GM23338 (cell line): ENCODE data around the gene B4GALT7.

Source experiments
- CREB1 ChIP-seq: fragments of 250-450 bp; sonication (Bioruptor Pico); IDR thresholded peaks from 2 replicates; pipeline ENCODE4 v1.5.0; 2020; ENCODE audit warnings: low read depth, mild to moderate bottlenecking, moderate library complexity
- ETS1 ChIP-seq: IDR thresholded peaks from 2 replicates; pipeline ENCODE4 v1.6.1; 2016; ENCODE audit warnings: antibody characterized with exemption
- EZH2 ChIP-seq: fragments of 200-600 bp; sonication (generic); IDR thresholded peaks from one replicate; pipeline ENCODE4 v1.8.0; 2017; ENCODE audit warnings: antibody characterized with exemption, mild to moderate bottlenecking, low read depth; ENCODE audit not compliant: unreplicated experiment
- EZH2phosphoT487 ChIP-seq: fragments of 200-600 bp; sonication (generic); IDR thresholded peaks from one replicate; pipeline ENCODE4 v1.8.1; 2018; ENCODE audit warnings: antibody characterized with exemption; ENCODE audit not compliant: unreplicated experiment
- JUNB ChIP-seq: IDR thresholded peaks from one replicate; pipeline ENCODE4 v1.6.1; 2016; ENCODE audit warnings: antibody characterized with exemption; ENCODE audit not compliant: unreplicated experiment
- NANOG ChIP-seq: IDR thresholded peaks from 2 replicates; pipeline ENCODE4 v1.6.1; 2016; ENCODE audit warnings: antibody characterized with exemption, borderline replicate concordance
- POLR2AphosphoS5 ChIP-seq: IDR thresholded peaks from 2 replicates; pipeline ENCODE4 v1.6.1; 2016; ENCODE audit warnings: antibody characterized with exemption, low read depth
- REST ChIP-seq: IDR thresholded peaks from one replicate; pipeline ENCODE4 v1.6.1; 2018; ENCODE audit warnings: antibody characterized with exemption; ENCODE audit not compliant: unreplicated experiment
- STAT1 ChIP-seq: IDR thresholded peaks from one replicate; pipeline ENCODE4 v1.6.1; 2016; ENCODE audit warnings: antibody characterized with exemption; ENCODE audit not compliant: unreplicated experiment
- ZNF114 ChIP-seq: fragments of 250-450 bp; sonication (Bioruptor Pico); IDR thresholded peaks from 2 replicates; pipeline ENCODE4 v1.5.0; 2020; ENCODE audit warnings: mild to moderate bottlenecking, moderate library complexity
- ZNF331 ChIP-seq: fragments of 250-450 bp; sonication (Bioruptor Pico); IDR thresholded peaks from 2 replicates; pipeline ENCODE4 v1.5.0; 2020; ENCODE audit warnings: low read depth, mild to moderate bottlenecking, moderate library complexity
- ZNF462 ChIP-seq: fragments of 250-450 bp; sonication (Bioruptor Pico); IDR thresholded peaks from 2 replicates; pipeline ENCODE4 v1.5.0; 2020; ENCODE audit warnings: mild to moderate bottlenecking, moderate library complexity
- TF ChIP-seq, protein P1 (sequence below), 2 experiments: fragments of 200-600 bp in 1 of 2; sonication (generic) in 1 of 2; conservative IDR thresholded peaks; 2 replicates each; pipeline versions ENCODE4 v1.5.1 to v1.6.1; 2016 to 2017; ENCODE audit warnings: antibody characterized with exemption in 2 of 2, low read depth in 2 of 2, mild to moderate bottlenecking in 2 of 2, moderate library complexity in 1 of 2

- TF ChIP-seq, protein P1, sequence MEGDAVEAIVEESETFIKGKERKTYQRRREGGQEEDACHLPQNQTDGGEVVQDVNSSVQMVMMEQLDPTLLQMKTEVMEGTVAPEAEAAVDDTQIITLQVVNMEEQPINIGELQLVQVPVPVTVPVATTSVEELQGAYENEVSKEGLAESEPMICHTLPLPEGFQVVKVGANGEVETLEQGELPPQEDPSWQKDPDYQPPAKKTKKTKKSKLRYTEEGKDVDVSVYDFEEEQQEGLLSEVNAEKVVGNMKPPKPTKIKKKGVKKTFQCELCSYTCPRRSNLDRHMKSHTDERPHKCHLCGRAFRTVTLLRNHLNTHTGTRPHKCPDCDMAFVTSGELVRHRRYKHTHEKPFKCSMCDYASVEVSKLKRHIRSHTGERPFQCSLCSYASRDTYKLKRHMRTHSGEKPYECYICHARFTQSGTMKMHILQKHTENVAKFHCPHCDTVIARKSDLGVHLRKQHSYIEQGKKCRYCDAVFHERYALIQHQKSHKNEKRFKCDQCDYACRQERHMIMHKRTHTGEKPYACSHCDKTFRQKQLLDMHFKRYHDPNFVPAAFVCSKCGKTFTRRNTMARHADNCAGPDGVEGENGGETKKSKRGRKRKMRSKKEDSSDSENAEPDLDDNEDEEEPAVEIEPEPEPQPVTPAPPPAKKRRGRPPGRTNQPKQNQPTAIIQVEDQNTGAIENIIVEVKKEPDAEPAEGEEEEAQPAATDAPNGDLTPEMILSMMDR (conservative IDR thresholded peaks at IDR 0.05; ENCODE audit: low read depth in 2 of 2) = no peak
- TF ChIP-seq EZH2 = no peak
- TF ChIP-seq ZNF114 (CRISPR knock-in tag) = no peak
- TF ChIP-seq EZH2phosphoT487 = no peak
- no peak for TF ChIP-seq CREB1 (CRISPR knock-in tag)
- TF ChIP-seq REST = no peak
- no peak for TF ChIP-seq POLR2AphosphoS5
- TF ChIP-seq STAT1 = no peak
- no peak for TF ChIP-seq JUNB
- no peak for TF ChIP-seq ZNF331 (CRISPR knock-in tag)
- no peak for TF ChIP-seq NANOG
- no peak for TF ChIP-seq ETS1
- TF ChIP-seq ZNF462 = no peak
These were observed 42.8 kb upstream of the B4GALT7 start for GRCh38 chr5:177557041-177557647.
